ENCODE measurements around the gene LNP1.

LNP1 gene

DNA sequence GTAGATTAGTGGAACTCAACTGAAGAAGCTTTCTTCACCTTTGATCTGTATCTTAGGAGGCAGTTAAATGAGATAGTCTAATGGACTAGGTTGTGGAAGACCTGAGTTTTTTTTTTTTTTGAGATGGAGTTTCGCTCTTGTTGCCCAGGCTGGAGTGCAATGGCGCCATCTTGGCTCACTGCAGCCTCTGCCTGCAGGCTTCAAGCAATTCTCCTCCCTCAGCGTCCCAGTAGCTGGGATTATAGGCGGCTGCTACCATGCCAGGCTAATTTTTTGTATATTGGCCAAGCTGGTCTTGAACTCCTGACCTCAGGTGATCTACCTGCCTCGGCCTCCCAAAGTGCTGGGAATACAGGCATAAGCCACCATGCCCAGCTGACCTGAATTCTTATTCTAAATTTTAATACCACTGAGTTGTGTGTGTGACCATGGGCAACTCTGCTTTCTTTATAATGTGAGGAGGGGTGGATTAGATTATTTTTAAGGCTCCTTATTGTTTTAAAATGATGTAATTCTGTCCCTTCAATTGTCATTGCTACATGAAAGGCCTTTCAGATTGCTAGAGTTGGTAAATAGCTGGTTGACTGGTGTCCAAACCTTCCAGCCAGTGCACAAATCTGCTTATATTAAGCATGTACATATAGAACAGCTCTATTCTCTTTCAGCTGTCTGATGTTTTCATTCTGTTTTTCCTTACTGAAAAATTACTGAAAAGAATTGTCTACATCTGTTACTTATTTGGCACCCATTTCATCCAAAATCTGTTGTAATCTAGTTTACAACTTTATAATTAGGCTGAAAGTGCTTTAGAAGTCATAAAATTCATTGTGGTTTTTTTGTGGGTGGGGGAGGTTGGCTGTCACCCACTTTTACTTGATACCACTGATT lies 2.3 kb downstream of the LNP1 start (continued):
- TF ChIP-seq, protein P1, sequence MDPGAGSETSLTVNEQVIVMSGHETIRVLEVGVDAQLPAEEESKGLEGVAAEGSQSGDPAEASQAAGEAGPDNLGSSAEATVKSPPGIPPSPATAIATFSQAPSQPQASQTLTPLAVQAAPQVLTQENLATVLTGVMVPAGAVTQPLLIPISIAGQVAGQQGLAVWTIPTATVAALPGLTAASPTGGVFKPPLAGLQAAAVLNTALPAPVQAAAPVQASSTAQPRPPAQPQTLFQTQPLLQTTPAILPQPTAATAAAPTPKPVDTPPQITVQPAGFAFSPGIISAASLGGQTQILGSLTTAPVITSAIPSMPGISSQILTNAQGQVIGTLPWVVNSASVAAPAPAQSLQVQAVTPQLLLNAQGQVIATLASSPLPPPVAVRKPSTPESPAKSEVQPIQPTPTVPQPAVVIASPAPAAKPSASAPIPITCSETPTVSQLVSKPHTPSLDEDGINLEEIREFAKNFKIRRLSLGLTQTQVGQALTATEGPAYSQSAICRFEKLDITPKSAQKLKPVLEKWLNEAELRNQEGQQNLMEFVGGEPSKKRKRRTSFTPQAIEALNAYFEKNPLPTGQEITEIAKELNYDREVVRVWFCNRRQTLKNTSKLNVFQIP (CRISPR knock-in tag; IDR thresholded peaks at IDR 0.05; ENCODE audit: borderline replicate concordance, low read depth): no peak
- TF ChIP-seq GLIS3 (CRISPR knock-in tag; IDR thresholded peaks at IDR 0.05) (no peak), RARB (CRISPR knock-in tag; IDR thresholded peaks at IDR 0.05) (no peak), TCF4 (CRISPR knock-in tag; IDR thresholded peaks at IDR 0.05; ENCODE audit: borderline replicate concordance) (no peak), ZFP30 (CRISPR knock-in tag; IDR thresholded peaks at IDR 0.05) (no peak), CSDC2 (CRISPR knock-in tag; IDR thresholded peaks at IDR 0.05) (no peak)

GRCh38 chr3:100404250-100404548 lies 2.9 kb downstream of the LNP1 start:
- ATAC-seq: no peak
- TF ChIP-seq, protein P2, sequence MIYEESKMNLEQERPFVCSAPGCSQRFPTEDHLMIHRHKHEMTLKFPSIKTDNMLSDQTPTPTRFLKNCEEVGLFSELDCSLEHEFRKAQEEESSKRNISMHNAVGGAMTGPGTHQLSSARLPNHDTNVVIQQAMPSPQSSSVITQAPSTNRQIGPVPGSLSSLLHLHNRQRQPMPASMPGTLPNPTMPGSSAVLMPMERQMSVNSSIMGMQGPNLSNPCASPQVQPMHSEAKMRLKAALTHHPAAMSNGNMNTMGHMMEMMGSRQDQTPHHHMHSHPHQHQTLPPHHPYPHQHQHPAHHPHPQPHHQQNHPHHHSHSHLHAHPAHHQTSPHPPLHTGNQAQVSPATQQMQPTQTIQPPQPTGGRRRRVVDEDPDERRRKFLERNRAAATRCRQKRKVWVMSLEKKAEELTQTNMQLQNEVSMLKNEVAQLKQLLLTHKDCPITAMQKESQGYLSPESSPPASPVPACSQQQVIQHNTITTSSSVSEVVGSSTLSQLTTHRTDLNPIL (CRISPR knock-in tag; IDR thresholded peaks at IDR 0.05; ENCODE audit: low read depth): no peak
- TF ChIP-seq ZC3H10 (CRISPR knock-in tag; IDR thresholded peaks at IDR 0.05): no peak
- no peak for TF ChIP-seq ARNTL (CRISPR knock-in tag; IDR thresholded peaks at IDR 0.05; ENCODE audit: borderline replicate concordance, low read depth)
- no peak for TF ChIP-seq ZFP30 (CRISPR knock-in tag; IDR thresholded peaks at IDR 0.05)
- TF ChIP-seq BACH2 (CRISPR knock-in tag; IDR thresholded peaks at IDR 0.05; ENCODE audit: borderline replicate concordance): no peak
- no peak for TF ChIP-seq TSHZ2 (CRISPR knock-in tag; IDR thresholded peaks at IDR 0.05)
- TF ChIP-seq, protein P3, sequence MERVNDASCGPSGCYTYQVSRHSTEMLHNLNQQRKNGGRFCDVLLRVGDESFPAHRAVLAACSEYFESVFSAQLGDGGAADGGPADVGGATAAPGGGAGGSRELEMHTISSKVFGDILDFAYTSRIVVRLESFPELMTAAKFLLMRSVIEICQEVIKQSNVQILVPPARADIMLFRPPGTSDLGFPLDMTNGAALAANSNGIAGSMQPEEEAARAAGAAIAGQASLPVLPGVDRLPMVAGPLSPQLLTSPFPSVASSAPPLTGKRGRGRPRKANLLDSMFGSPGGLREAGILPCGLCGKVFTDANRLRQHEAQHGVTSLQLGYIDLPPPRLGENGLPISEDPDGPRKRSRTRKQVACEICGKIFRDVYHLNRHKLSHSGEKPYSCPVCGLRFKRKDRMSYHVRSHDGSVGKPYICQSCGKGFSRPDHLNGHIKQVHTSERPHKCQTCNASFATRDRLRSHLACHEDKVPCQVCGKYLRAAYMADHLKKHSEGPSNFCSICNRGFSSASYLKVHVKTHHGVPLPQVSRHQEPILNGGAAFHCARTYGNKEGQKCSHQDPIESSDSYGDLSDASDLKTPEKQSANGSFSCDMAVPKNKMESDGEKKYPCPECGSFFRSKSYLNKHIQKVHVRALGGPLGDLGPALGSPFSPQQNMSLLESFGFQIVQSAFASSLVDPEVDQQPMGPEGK (CRISPR knock-in tag; IDR thresholded peaks at IDR 0.05; ENCODE audit: borderline replicate concordance): no peak
- TF ChIP-seq ZNF70 (CRISPR knock-in tag; IDR thresholded peaks at IDR 0.05): no peak
- TF ChIP-seq ESRRG (CRISPR knock-in tag; IDR thresholded peaks at IDR 0.05): no peak
- TF ChIP-seq CSRNP3 (CRISPR knock-in tag; IDR thresholded peaks at IDR 0.05): no peak
- TF ChIP-seq, protein P1 (CRISPR knock-in tag; IDR thresholded peaks at IDR 0.05; ENCODE audit: borderline replicate concordance, low read depth): no peak

GRCh38 chr3:100407164-100407563 lies 5.8 kb downstream of the LNP1 start:
- no peak for TF ChIP-seq ZFP3 (CRISPR knock-in tag; IDR thresholded peaks at IDR 0.05)
- TF ChIP-seq TCF4 (CRISPR knock-in tag; IDR thresholded peaks at IDR 0.05; ENCODE audit: borderline replicate concordance): no peak
- TF ChIP-seq ZNF565 (CRISPR knock-in tag; conservative IDR thresholded peaks at IDR 0.05; ENCODE audit: low read depth): no peak
- TF ChIP-seq, protein P1 (CRISPR knock-in tag; IDR thresholded peaks at IDR 0.05; ENCODE audit: borderline replicate concordance, low read depth): no peak
- TF ChIP-seq, protein P3 (CRISPR knock-in tag; IDR thresholded peaks at IDR 0.05; ENCODE audit: borderline replicate concordance): no peak
- no peak for TF ChIP-seq ZNF70 (CRISPR knock-in tag; IDR thresholded peaks at IDR 0.05)
- ATAC-seq: no peak

Data from SK-N-SH treated with all-trans-retinoic acid at 6 μM for 48 hours (cell line).